Measurements from ENCODE around the gene C2orf72. TPM values are rescaled to one million over a fixed set of nuclear protein-coding genes. Genes with fewer than 3 reads are reported as not detected.
"Not testable (repeated sequence)": the region's sequence is repeated elsewhere in the genome, so short reads cannot be mapped to it uniquely, and the experiment has no call there.

Gene C2orf72
- total and polyA plus RNA-seq, 2 of the 4 experiments (the other 2 are of a cell fraction), result 0.09 to 0.18 TPM

GRCh38 chr2:231067531-231067930 lies 30.2 kb downstream of the C2orf72 start:
- WGBS, 2 experiments (ENCODE audit: extremely low coverage in 2 of 2, insufficient read length in 1 of 2), result no CpG with 5 or more reads among the region's 8 CpGs
- Histone ChIP-seq H3K36me3 (ENCODE audit: control insufficient read depth, insufficient read depth, low read length) (peaks cover 21% of the 10 kb centered on the region), H3K79me1 (ENCODE audit: low read depth in 1 of 2, low read length in 2 of 2) (peaks cover 5 to 26% of the 10 kb centered on the region in 2 experiments)
- H4K91ac ChIP-seq (ENCODE audit: insufficient read depth, low read depth, low read length); H4K8ac ChIP-seq (ENCODE audit: low read depth in 2 of 2, low read length in 2 of 2); H3K9me1 ChIP-seq (ENCODE audit: insufficient read depth, low read length); POLR2A ChIA-PET (ENCODE audit: unreplicated experiment); H4K20me1 ChIP-seq (ENCODE audit: insufficient read depth, low read length); H3K9ac ChIP-seq (ENCODE audit: low read depth, low read length); H2AFZ ChIP-seq (replicated peaks; ENCODE audit: low read length, poor library complexity); H2AK5ac ChIP-seq (ENCODE audit: low read depth, low read length); ATAC-seq (ENCODE audit: low read depth); H2AK9ac ChIP-seq (replicated peaks; ENCODE audit: low read depth, low read length, poor library complexity); H3K4me3 ChIP-seq (ENCODE audit: insufficient read depth, low read depth, low read length); H3K56ac ChIP-seq (ENCODE audit: extremely low read depth, insufficient read depth, low read length); H3K4me2 ChIP-seq (ENCODE audit: low read depth, low read length); H3K18ac ChIP-seq (ENCODE audit: low read depth, low read length); H3K9me3 ChIP-seq (ENCODE audit: control insufficient read depth, insufficient read depth, low read length); H3K4me1 ChIP-seq (ENCODE audit: control insufficient read depth, insufficient read depth, low read length); H3K14ac ChIP-seq (replicated peaks; ENCODE audit: low read depth, low read length); H3K27ac ChIP-seq (ENCODE audit: insufficient read depth, low read length); BruUV-seq (replicated peaks); H2BK20ac ChIP-seq (ENCODE audit: low read depth, low read length); H2BK5ac ChIP-seq (ENCODE audit: low read depth, low read length, poor library complexity, severe bottlenecking); in situ Hi-C loops (cut with MboI; ENCODE audit: low sequenced_read_pairs); H4K5ac ChIP-seq (ENCODE audit: low read depth, low read length); H3K4ac ChIP-seq (ENCODE audit: low read depth, low read length); H2BK15ac ChIP-seq (ENCODE audit: low read depth, low read length); DNase-seq; H3K23ac ChIP-seq (ENCODE audit: low read depth, low read length); H2BK120ac ChIP-seq (ENCODE audit: low read depth, low read length); dilution Hi-C loops (cut with HindIII; ENCODE audit: low sequenced_read_pairs, unreplicated experiment); intact Hi-C loops (cut with micrococcal nuclease); H3K27me3 ChIP-seq (ENCODE audit: control insufficient read depth, insufficient read depth, low read length): not testable (repeated sequence)
- CTCF ChIA-PET, result interaction anchor here (0.6 kb wide), 3 partner anchors 9 to 96 kb away, joined by 3 to 4 read pairs (median 3); no protein-coding TSS in a partner anchor

Data from IMR-90 (cell line).